NB4 (cell line): ENCODE data around the gene RTBDN.

Experiments used
- DNase-seq: peaks from one replicate; pipeline ENCODE4 v3.0.0; 2010; ENCODE audit warnings: low read depth
- H3K4me3 ChIP-seq: one replicate; pipeline ENCODE4 v1.5.1; 2011; ENCODE audit warnings: mild to moderate bottlenecking, low read depth, low read length, moderate library complexity
- CTCF ChIP-seq: IDR thresholded peaks from one replicate; pipeline ENCODE4 v1.5.1; 2012; ENCODE audit warnings: low read depth, low read length
- MAX ChIP-seq: IDR thresholded peaks from 2 replicates; pipeline ENCODE4 v1.6.1; 2011; ENCODE audit warnings: low read depth, low read length
- MYC ChIP-seq: IDR thresholded peaks from 2 replicates; pipeline ENCODE4 v1.6.1; 2011; ENCODE audit warnings: low read depth, low read length
- POLR2A ChIP-seq: IDR thresholded peaks from 2 replicates; pipeline ENCODE4 v1.6.1; 2011; ENCODE audit warnings: mild to moderate bottlenecking; ENCODE audit not compliant: insufficient read length; ENCODE audit errors: extremely low read depth

The RTBDN gene

GRCh38 chr19:12788042-12788681 lies 46.2 kb downstream of the RTBDN start:
- DNase-seq = peak; percentile 27
- TF ChIP-seq POLR2A (no peak), MAX (no peak), MYC (no peak), CTCF (no peak)
- no peak overlapping the region for H3K4me3 ChIP-seq

GRCh38 chr19:12787458-12787857 lies 46.9 kb downstream of the RTBDN start:
- no peak for DNase-seq
- TF ChIP-seq MYC = no peak
- no peak for TF ChIP-seq MAX
- TF ChIP-seq CTCF = no peak
- no peak for TF ChIP-seq POLR2A

GRCh38 chr19:12786952-12787351 lies 47.4 kb downstream of the RTBDN start:
- DNase-seq = no peak
- H3K4me3 ChIP-seq = no peak overlapping the region
- TF ChIP-seq MYC (no peak), CTCF (no peak), POLR2A (no peak), MAX (no peak)

More at GRCh38 chr19:12787458-12787857, 46.9 kb downstream of the RTBDN start:
- H3K4me3 ChIP-seq = no peak overlapping the region

GRCh38 chr19:12786141-12786870 lies 48.1 kb downstream of the RTBDN start:
- DNase-seq = peak; percentile 88

DNA sequence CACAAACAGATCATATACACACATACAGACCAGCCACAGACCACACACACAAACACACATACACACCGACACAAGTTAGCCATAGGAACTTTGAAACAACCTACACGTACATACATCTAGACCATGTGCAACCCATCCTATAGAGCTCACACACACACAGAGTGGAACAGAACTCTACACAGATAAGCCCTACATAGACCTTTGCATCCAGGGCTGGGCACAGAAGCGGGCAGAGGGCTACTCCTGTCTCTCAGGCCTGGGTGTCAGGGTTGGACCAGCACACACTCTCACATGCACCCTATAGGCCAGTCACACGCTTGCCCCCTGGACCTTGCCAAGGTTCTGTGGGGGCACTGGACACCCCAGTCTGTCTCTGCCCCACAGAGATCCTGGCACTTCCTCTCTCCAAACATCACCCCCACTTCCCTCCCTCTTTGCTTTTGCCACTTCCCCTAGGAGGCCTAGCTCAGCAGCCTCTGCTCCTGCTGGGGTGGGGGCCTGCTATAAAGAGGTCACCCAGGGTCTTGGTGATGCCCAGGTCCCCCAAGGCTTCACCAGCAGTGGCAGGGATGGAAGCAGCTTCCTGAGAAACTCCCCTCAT lies 48.8 kb downstream of the RTBDN start:
- peak; percentile 37; the same call in 1 of the 2 replicates for TF ChIP-seq MYC
- TF ChIP-seq MAX = 0 out of 2 replicates have a peak, but pooled peaks have one; percentile 18
- TF ChIP-seq POLR2A = no peak
- no peak for TF ChIP-seq CTCF
- H3K4me3 ChIP-seq = no peak overlapping the region
- peak; percentile 78 for DNase-seq

More at GRCh38 chr19:12786141-12786870, 48.1 kb downstream of the RTBDN start:
- H3K4me3 ChIP-seq = no peak overlapping the region
- 0 out of 2 replicates have a peak, but pooled peaks have one; percentile 19 for TF ChIP-seq MYC
- no peak for TF ChIP-seq POLR2A

- DNase-seq = peak; percentile 25
- no peak overlapping the region for H3K4me3 ChIP-seq
- no peak for TF ChIP-seq CTCF
- no peak for TF ChIP-seq MAX
- no peak for TF ChIP-seq MYC
- TF ChIP-seq POLR2A = no peak
Observed at GRCh38 chr19:12784871-12785430, 49.4 kb downstream of the RTBDN start.
